Measurements from ENCODE around the gene OSER1. TPM values are rescaled to one million over a fixed set of nuclear protein-coding genes. Genes with fewer than 3 reads are reported as not detected.

The OSER1 gene
- total RNA-seq, 2 experiments from 2014 or later, result 23.7 to 25.8 TPM

- H3K27me3 Mint-ChIP-seq, result peaks cover 26% of the 10 kb centered on the region
- DNase-seq, result no peak
- H3K4me3 Mint-ChIP-seq, result no peak overlapping the region
- no peak overlapping the region for H3K27ac Mint-ChIP-seq
- CTCF ChIA-PET, result no interaction called here
- no peaks in the 10 kb centered on the region for H3K9me3 Mint-ChIP-seq
- POLR2A ChIA-PET, result interaction anchor here (0.6 kb wide), 1 partner anchor 23 kb away, joined by 3 read pairs; no protein-coding TSS in a partner anchor
- H3K36me3 Mint-ChIP-seq (ENCODE audit: low read depth), result no peaks in the 10 kb centered on the region
- no peaks in the 10 kb centered on the region for H3K4me1 Mint-ChIP-seq
Observed at GRCh38 chr20:44159125-44159524, 51.4 kb downstream of the OSER1 start.

GRCh38 chr20:44157061-44157460, 53.5 kb downstream of the OSER1 start:
- no peak for DNase-seq
- no peaks in the 10 kb centered on the region for H3K36me3 Mint-ChIP-seq (ENCODE audit: low read depth)
- POLR2A ChIA-PET, result no interaction called here
- CTCF ChIA-PET, result interaction anchor here (0.6 kb wide), 1 partner anchor 168 kb away, joined by 4 read pairs; no protein-coding TSS in a partner anchor
- peaks cover 13% of the 10 kb centered on the region for H3K4me1 Mint-ChIP-seq
- no peak overlapping the region for H3K27ac Mint-ChIP-seq
- peaks cover 2% of the 10 kb centered on the region for H3K9me3 Mint-ChIP-seq
- no peak overlapping the region for H3K4me3 Mint-ChIP-seq
- H3K27me3 Mint-ChIP-seq, result peaks cover 19% of the 10 kb centered on the region

- H3K36me3 Mint-ChIP-seq (ENCODE audit: low read depth), result no peaks in the 10 kb centered on the region
- peaks cover 13% of the 10 kb centered on the region for H3K4me1 Mint-ChIP-seq
- H3K27me3 Mint-ChIP-seq, result peaks cover 14% of the 10 kb centered on the region
- H3K9me3 Mint-ChIP-seq, result peaks cover 2% of the 10 kb centered on the region
- no peak overlapping the region for H3K27ac Mint-ChIP-seq
- ChIA-PET CTCF (interaction anchor here (1.3 to 2.4 kb wide), 2 partner anchors 10 to 11 kb away, joined by 5 to 8 read pairs; no protein-coding TSS in a partner anchor), POLR2A (no interaction called here)
- H3K4me3 Mint-ChIP-seq, result no peak overlapping the region
- no peak for DNase-seq
Observed at GRCh38 chr20:44154521-44155001, 56.0 kb downstream of the OSER1 start.

- H3K27me3 Mint-ChIP-seq, result peaks cover 11% of the 10 kb centered on the region
- ChIA-PET CTCF (interaction anchor here (0.7 to 2.4 kb wide), 2 partner anchors 10 to 12 kb away, joined by 3 to 8 read pairs; no protein-coding TSS in a partner anchor), POLR2A (no interaction called here)
- no peak overlapping the region for H3K4me3 Mint-ChIP-seq
- H3K9me3 Mint-ChIP-seq, result peaks cover 2% of the 10 kb centered on the region
- peaks cover 13% of the 10 kb centered on the region for H3K4me1 Mint-ChIP-seq
- peak overlapping the region; percentile 70 for H3K27ac Mint-ChIP-seq
- peak; percentile 24 for DNase-seq
- H3K36me3 Mint-ChIP-seq (ENCODE audit: low read depth), result no peaks in the 10 kb centered on the region
Observed at GRCh38 chr20:44153636-44154043, 56.9 kb downstream of the OSER1 start.

- H3K27me3 Mint-ChIP-seq, result peaks cover 5% of the 10 kb centered on the region
- peaks cover 13% of the 10 kb centered on the region for H3K4me1 Mint-ChIP-seq
- H3K36me3 Mint-ChIP-seq (ENCODE audit: low read depth), result no peaks in the 10 kb centered on the region
- DNase-seq, result no peak
- ChIA-PET CTCF (interaction anchor here (0.6 kb wide), 1 partner anchor 400 kb away, joined by 4 read pairs; no protein-coding TSS in a partner anchor), POLR2A (interaction anchor here (0.6 kb wide), 1 partner anchor 71 kb away, joined by 5 read pairs; no protein-coding TSS in a partner anchor)
- H3K27ac Mint-ChIP-seq, result no peak overlapping the region
- H3K4me3 Mint-ChIP-seq, result no peak overlapping the region
- peaks cover 2% of the 10 kb centered on the region for H3K9me3 Mint-ChIP-seq
Observed at GRCh38 chr20:44151621-44152416, 58.8 kb downstream of the OSER1 start.

GRCh38 chr20:44146272-44146671, 64.3 kb downstream of the OSER1 start:
- POLR2A ChIA-PET, result no interaction called here
- DNase-seq, result no peak
- H3K27me3 Mint-ChIP-seq, result no peaks in the 10 kb centered on the region
- no peak overlapping the region for H3K27ac Mint-ChIP-seq
- no peak overlapping the region for H3K4me3 Mint-ChIP-seq
- no peaks in the 10 kb centered on the region for H3K36me3 Mint-ChIP-seq (ENCODE audit: low read depth)
- no peaks in the 10 kb centered on the region for H3K4me1 Mint-ChIP-seq
- CTCF ChIA-PET, result no interaction called here
- no peaks in the 10 kb centered on the region for H3K9me3 Mint-ChIP-seq

Other genes starting within 250 kb of the OSER1 start
- not detected for gene JPH2, start 23.6 kb downstream of the OSER1 start, total RNA-seq
- not detected for gene GDAP1L1, start 36.5 kb upstream of the OSER1 start, total RNA-seq
- 1 to 10 TPM; 4.8 to 4.9 TPM for gene FITM2, start 100.4 kb upstream of the OSER1 start, total RNA-seq
- gene R3HDML, start 126.3 kb upstream of the OSER1 start, total RNA-seq, result not detected
- gene HNF4A, start 144.9 kb upstream of the OSER1 start, total RNA-seq, result not detected

All from activated CD4-positive, alpha-beta T cell treated with anti-CD3 and anti-CD28 coated beads, Interleukin-2, amount 10 ng/mL, durations not matched to agents 7 days and 5 days (primary cell).